ENCODE results near the gene COLEC11.

COLEC11 gene

DNA sequence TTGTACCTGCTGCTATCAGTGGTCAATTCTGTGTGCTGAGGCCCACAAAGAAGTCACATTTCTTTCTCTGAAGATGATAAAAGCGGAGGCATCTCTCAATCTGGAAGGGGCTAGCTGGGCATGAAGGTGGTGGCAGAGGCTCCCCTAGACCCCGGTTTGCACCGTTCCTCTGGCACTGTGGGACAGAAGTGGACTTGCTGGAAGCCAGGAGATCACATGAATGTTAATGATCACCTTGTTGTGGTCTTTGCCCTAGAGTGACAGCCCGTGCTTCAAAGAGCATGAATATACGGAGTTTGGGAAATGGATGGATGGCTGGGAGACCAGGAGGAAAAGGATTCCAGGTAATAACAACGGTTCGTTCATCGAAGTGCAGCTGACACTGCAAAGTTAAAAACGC lies 83.3 kb downstream of the COLEC11 start:
- no peak for DNase-seq

DNA sequence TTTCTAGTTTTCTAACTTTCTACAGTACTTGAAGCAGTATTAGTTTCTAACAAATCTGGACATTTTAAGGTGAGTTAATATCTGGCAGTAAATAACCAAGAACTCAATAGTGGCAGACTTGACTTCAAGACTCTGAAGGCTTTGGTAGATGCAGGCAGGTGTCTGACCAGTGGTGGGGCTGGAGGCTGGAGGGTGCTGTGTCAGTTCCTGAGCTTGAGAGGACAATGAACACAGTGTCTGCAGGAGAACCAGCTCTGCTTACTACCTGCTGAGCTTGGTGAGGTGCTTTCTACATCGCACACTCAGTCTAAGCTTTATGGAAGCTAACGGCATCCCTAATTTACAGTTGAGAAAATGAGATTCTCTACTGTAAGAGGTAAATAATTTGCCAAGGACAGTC lies 84.3 kb downstream of the COLEC11 start:
- no peak for DNase-seq

GRCh38 chr2:3679616-3680393 lies 84.9 kb downstream of the COLEC11 start:
- no peak for DNase-seq

DNA sequence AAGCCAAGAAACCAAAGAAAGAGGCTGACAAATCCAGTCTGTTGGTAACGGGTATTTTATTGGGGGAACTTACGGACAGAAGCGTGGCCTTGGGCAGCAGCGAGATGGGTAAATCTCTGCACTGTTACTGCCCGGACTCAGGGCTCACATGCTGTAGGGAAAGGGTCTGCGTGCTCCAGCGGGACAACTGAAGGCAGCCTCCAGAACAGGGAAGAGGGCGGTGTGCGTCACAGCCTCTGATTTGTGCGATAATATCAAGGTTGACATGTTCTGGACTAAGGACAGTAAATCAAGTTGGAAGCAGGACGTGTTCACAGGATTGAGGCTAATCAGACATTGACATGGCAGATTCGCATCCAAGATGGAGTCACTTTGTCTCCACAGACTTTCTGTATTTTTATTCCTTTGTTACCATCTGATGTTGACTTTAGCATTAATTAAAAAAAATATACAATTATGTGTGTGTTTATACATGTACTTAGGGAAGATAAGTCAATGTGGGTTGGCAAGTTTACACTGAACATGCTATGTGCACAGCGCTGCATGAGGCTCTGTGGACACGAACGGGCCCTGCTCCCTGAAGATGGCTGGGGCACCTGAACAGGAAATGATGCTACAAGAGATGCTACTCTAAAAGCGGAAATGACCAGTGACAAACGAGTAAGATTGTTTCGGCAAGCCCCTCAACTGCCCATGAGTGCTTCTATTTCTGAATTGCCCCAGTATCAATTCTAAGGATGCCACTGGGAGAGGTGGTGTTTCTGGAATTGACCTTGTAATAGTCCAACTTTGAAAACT lies 85.8 kb downstream of the COLEC11 start:
- DNase-seq, result no peak

GRCh38 chr2:3681625-3682024 lies 86.7 kb downstream of the COLEC11 start:
- no peak for DNase-seq

DNA sequence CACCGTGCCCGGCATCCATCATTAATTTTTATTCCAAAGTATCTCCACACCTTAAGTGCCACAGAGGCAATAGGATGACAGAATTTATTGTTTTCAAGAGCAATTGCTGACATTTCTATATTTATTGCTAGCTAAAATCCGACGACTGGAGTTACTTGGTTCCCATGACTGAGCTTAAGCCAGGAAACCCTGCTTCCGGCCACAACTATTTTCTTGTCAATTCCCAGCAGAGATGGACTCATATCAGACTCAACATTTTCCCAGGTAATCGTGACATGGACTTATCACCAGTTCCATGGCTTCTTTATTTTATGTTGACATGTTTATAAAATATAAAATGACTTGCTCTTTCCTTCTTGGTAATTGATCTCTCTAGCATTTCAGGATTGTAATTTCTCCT lies 87.9 kb downstream of the COLEC11 start:
- DNase-seq, result no peak

- DNase-seq, result no peak
These were observed 89.0 kb downstream of the COLEC11 start for GRCh38 chr2:3683748-3684454.

- no peak for DNase-seq
These were observed 95.3 kb downstream of the COLEC11 start for GRCh38 chr2:3689998-3690748.

- DNase-seq, result no peak
These were observed 97.5 kb downstream of the COLEC11 start for GRCh38 chr2:3692375-3692774.
